Naive thymus-derived CD8-positive, alpha-beta T cell (primary cell): Measurements from ENCODE around the gene RSBN1L. TPM values are rescaled to one million over a fixed set of nuclear protein-coding genes. Genes with fewer than 3 reads are reported as not detected.
"Not testable (repeated sequence)": the region's sequence is repeated elsewhere in the genome, so short reads cannot be mapped to it uniquely, and the experiment has no call there.

Experiments
- ATAC-seq, 2 donors: fragments of 150-1000 bp; cut with Tn5 transposase in 1 of 2; sonication (Bioruptor Pico), chemical (Tn5 transposase) in 1 of 2; 1 replicate in 1 of 2; 2 replicates in 1 of 2; pipeline ENCODE4 v1.10.0; 2021; ENCODE audit warnings: mild to moderate bottlenecking in 2 of 2, moderate library complexity in 2 of 2
- POLR2A ChIA-PET: fragments of 350-600 bp; sonication (Branson Sonifier 250); formaldehyde crosslinking; loops from one replicate; lab custom pipeline; 2021; ENCODE audit warnings: antibody characterized with exemption; lab: Charles Lee
- DNase-seq, 10 donors: peaks; one replicate each; pipeline versions ENCODE4 v3.0.0 to v3.0.0-alpha.2; 2020 to 2022
- H3K27ac Mint-ChIP-seq, 10 donors: one replicate each; pipeline ENCODE4 v1.8.0; 2020 to 2022; ENCODE audit warnings: mild to moderate bottlenecking in 10 of 10, mixed read lengths in 10 of 10, moderate library complexity in 4 of 10, inconsistent platforms in 1 of 10
- H3K27me3 Mint-ChIP-seq, 5 donors: one replicate each; pipeline ENCODE4 v1.8.0; 2021 to 2022; ENCODE audit warnings: mixed read lengths in 5 of 5
- H3K36me3 Mint-ChIP-seq, 3 donors: one replicate each; pipeline ENCODE4 v1.8.0; 2020 to 2022; ENCODE audit warnings: mixed read lengths in 3 of 3, mild to moderate bottlenecking in 2 of 3, inconsistent platforms in 1 of 3
- H3K4me1 Mint-ChIP-seq, 4 donors: one replicate each; pipeline ENCODE4 v1.8.0; 2021 to 2022; ENCODE audit warnings: mixed read lengths in 4 of 4
- H3K4me3 Mint-ChIP-seq, 10 donors: one replicate each; pipeline ENCODE4 v1.8.0; 2020 to 2022; ENCODE audit warnings: mild to moderate bottlenecking in 10 of 10, mixed read lengths in 10 of 10, moderate library complexity in 6 of 10, inconsistent platforms in 1 of 10
- H3K9me3 Mint-ChIP-seq, 9 donors: one replicate each; pipeline ENCODE4 v1.8.0; 2020 to 2022; ENCODE audit warnings: mixed read lengths in 9 of 9, mild to moderate bottlenecking in 3 of 9, inconsistent platforms in 1 of 9, moderate library complexity in 1 of 9
- polyA plus RNA-seq, 3 donors: library from polyadenylated mRNA; unstranded; fragments of 300-500 nt; fragmentation: Illumina TruSeq; gene quantifications; one replicate each; pipeline ENCODE4 v1.2.3, GENCODE V29; 2021
- total RNA-seq, 8 experiments: library from RNA in 2 of 8; stranded (reverse) in 2 of 8; gene quantifications; one replicate each; pipeline ENCODE4 v1.2.3 and lab custom pipeline; 2021 to 2026

Gene RSBN1L
- total RNA-seq (10 to 100 TPM; 44.2 to 47.9 TPM), polyA plus RNA-seq (1 to 10 TPM; 5.9 to 8.2 (median 6.2) TPM), total RNA-seq (lab: John Stamatoyannopoulos, UW) (61.1 to 119 (median 79.3) reads per million in 6 experiments)

DNA sequence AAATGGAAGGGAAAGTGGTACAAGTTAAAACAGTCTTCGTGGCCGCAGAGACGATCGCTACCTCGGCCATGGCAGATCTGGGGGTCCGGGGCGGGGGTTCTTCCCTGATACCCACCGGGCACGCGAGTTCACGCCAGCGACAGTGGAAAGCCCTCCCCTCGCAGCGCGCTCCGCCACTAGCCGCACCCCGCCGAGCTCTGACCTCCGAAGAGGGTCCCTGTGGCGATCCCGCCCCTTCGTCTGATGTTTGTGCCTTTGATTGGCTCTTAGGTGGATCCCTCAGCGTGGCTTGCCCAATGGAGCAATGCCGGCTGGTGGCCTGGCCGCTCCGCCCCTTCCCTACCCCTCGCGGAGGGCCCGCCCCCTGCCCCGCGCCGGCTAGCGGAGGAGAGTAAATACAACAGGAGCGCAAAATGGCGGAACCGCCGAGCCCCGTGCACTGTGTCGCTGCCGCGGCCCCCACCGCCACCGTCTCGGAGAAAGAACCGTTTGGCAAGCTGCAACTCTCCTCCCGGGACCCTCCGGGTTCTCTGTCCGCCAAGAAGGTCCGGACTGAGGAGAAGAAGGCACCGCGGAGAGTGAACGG, at the start of gene RSBN1L:
TSS of gene RSBN1L (plus strand) at position 403 of the 586 bp plus-strand sequence. CDS start at position 414, 11 bp downstream.
- Mint-ChIP-seq H3K4me3 (peak within 1 kb of the TSS; percentile 90 to 99 (median 96)), H3K27me3 (no peaks in the 10 kb centered on the region), H3K27ac (peak within 1 kb of the TSS; percentile 92 to 99 (median 97)), H3K9me3 (peaks cover 0 to 3% (median 0%) of the 10 kb centered on the region in 9 donors), H3K4me1 (peaks cover 12 to 70% (median 52%) of the 10 kb centered on the region in 4 donors), H3K36me3 (peaks cover under 1 to 14% (median 4%) of the 10 kb centered on the region in 3 donors)
- ATAC-seq (peak; percentile 92 to 94), DNase-seq (peak; percentile 93 to 99 (median 98))
- POLR2A ChIA-PET, result interaction anchor here (0.6 to 3.0 kb wide), 10 partner anchors 9 to 282 kb away, joined by 3 to 15 read pairs (median 4); partner anchors contain the start of genes PHTF2 and TMEM60

GRCh38 chr7:77648742-77649338, 47.4 kb upstream of the RSBN1L start:
- no peak overlapping the region for H3K27ac Mint-ChIP-seq
- ATAC-seq (no peak), DNase-seq (no peak)
- H3K4me3 Mint-ChIP-seq, result no peak overlapping the region
- peaks cover 0 to 6% (median 0%) of the 10 kb centered on the region in 3 donors for H3K36me3 Mint-ChIP-seq
- H3K27me3 Mint-ChIP-seq, result no peaks in the 10 kb centered on the region
- no peaks in the 10 kb centered on the region for H3K9me3 Mint-ChIP-seq
- POLR2A ChIA-PET, result interaction anchor here (0.7 kb wide), 1 partner anchor 277 kb away, joined by 3 read pairs; no protein-coding TSS in a partner anchor
- H3K4me1 Mint-ChIP-seq, result no peaks in the 10 kb centered on the region

DNA sequence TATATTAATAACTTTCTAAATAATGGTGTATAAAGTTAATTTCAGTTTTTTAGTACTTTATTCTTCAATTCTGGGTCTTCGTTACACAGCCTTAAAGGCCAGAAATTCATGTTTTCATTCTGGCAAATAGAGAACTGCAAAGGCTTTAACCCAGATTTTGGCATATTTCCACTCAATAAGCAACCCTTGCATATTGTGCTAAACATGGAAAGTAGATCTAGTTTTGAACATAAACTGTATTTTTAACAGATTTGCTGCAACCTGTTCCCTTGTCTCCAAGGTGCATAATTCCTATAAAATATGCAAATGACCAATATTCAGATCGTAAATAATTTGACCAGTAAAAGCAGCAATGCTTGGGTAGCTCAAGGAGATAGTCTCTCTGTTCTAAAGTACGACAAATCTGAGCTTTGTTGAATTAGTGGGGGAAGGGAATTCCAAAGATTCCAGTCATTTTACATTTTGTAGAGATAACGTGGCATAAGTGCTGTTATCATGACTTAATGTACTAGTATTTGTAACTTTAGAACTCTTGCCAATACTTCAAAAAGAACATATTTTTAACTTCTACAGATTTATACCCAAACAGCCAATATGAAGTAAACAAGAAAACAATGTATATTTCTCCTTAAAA, 46.4 kb upstream of the RSBN1L start:
- H3K4me3 Mint-ChIP-seq, result no peak overlapping the region
- POLR2A ChIA-PET, result interaction anchor here (0.7 kb wide), 1 partner anchor 278 kb away, joined by 3 read pairs; no protein-coding TSS in a partner anchor

GRCh38 chr7:77651575-77652162, 44.6 kb upstream of the RSBN1L start:
- peak in 7 of 10 donors; percentile 11 to 53 (median 28) for DNase-seq
- H3K4me1 Mint-ChIP-seq, result no peaks in the 10 kb centered on the region

More for the DNA sequence above, 46.4 kb upstream of the RSBN1L start:
- Mint-ChIP-seq H3K27ac (no peak overlapping the region), H3K27me3 (no peaks in the 10 kb centered on the region), H3K9me3 (no peaks in the 10 kb centered on the region), H3K4me1 (no peaks in the 10 kb centered on the region), H3K36me3 (no peaks in the 10 kb centered on the region)
- no peak for DNase-seq
- ATAC-seq, result no peak

GRCh38 chr7:77652826-77653225, 43.4 kb upstream of the RSBN1L start:
- DNase-seq, ATAC-seq, H3K27me3 Mint-ChIP-seq, H3K4me1 Mint-ChIP-seq, H3K9me3 Mint-ChIP-seq, H3K27ac Mint-ChIP-seq, H3K36me3 Mint-ChIP-seq, H3K4me3 Mint-ChIP-seq: not testable (repeated sequence)
- POLR2A ChIA-PET, result interaction anchor here (0.7 kb wide), 1 partner anchor 109 kb away, joined by 3 read pairs; no protein-coding TSS in a partner anchor

More at GRCh38 chr7:77651575-77652162, 44.6 kb upstream of the RSBN1L start:
- Mint-ChIP-seq H3K9me3 (no peaks in the 10 kb centered on the region), H3K36me3 (no peaks in the 10 kb centered on the region), H3K27ac (no peak overlapping the region), H3K4me3 (no peak overlapping the region), H3K27me3 (no peaks in the 10 kb centered on the region)
- POLR2A ChIA-PET, result interaction anchor here (0.8 kb wide), 1 partner anchor 36 kb away, joined by 3 read pairs; no protein-coding TSS in a partner anchor
- no peak for ATAC-seq

- POLR2A ChIA-PET, result interaction anchor here (0.6 kb wide), 1 partner anchor 299 kb away, joined by 4 read pairs; no protein-coding TSS in a partner anchor
Observed at GRCh38 chr7:77653572-77653971, 42.7 kb upstream of the RSBN1L start.

DNA sequence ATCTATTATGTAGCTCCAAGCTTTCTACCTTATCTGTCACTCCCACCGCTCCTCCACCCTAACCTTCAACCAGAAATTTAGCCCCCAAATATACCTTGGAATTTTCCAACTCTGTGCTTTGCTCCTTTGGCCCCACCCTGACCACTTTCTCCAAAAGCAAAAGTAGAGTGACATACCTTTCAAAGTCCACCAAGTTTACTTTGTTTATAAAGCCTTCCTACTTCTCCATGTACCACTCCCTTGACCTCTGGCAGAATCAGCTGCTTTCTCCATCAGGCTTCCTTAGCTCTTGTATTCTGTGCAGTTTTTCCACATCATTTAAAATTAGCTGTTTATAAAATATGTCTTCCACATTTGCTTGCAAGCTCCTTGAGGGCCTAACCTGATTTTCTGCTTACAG, 40.9 kb upstream of the RSBN1L start:
- POLR2A ChIA-PET, result no interaction called here
- H3K27ac Mint-ChIP-seq, result peak overlapping the region in 1 of 10 donors; percentile 0
- H3K27me3 Mint-ChIP-seq, result no peaks in the 10 kb centered on the region

More at GRCh38 chr7:77653572-77653971, 42.7 kb upstream of the RSBN1L start:
- no peaks in the 10 kb centered on the region for H3K27me3 Mint-ChIP-seq
- no peak overlapping the region for H3K4me3 Mint-ChIP-seq
- H3K9me3 Mint-ChIP-seq, result no peaks in the 10 kb centered on the region
- no peaks in the 10 kb centered on the region for H3K36me3 Mint-ChIP-seq
- peak overlapping the region in 1 of 10 donors; percentile 38 for H3K27ac Mint-ChIP-seq
- DNase-seq, result no peak
- H3K4me1 Mint-ChIP-seq, result no peaks in the 10 kb centered on the region
- no peak for ATAC-seq

DNA sequence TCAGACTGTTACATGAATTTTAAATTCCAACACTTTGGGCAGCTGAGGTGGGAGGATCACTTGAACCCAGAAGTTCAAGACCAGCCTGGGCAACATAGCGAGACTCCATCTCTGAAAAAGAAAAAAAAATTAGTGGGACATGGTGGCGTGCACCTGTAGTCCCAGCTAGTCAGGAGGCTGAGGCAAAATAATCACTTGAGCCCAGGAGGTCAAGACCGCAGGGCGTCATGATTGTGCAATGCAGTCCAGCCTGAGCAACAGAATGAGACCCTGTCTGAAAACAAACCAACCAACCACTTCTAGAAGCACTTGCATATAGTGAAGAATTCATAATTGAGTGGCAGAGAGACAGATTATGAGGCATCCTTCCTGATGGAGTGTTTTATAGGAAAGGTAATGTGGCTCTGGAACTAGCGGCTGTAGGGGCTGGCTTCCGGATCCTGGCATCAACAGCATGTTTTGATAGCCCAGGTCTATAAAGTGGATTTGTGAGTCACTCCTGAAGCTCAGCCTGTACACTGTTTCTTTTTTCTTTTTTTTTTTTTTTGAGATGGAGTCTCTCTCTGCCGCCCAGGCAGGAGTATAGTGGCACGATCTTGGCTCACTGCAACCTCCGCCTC, 40.3 kb upstream of the RSBN1L start:
- DNase-seq (no peak), ATAC-seq (no peak)
- Mint-ChIP-seq H3K4me1 (no peaks in the 10 kb centered on the region), H3K4me3 (no peak overlapping the region), H3K27me3 (no peaks in the 10 kb centered on the region), H3K36me3 (no peaks in the 10 kb centered on the region), H3K27ac (peak overlapping the region in 1 of 10 donors; percentile 47), H3K9me3 (no peaks in the 10 kb centered on the region)
- POLR2A ChIA-PET, result interaction anchor here (0.6 kb wide), 1 partner anchor 50 kb away, joined by 8 read pairs; no protein-coding TSS in a partner anchor

More for the DNA sequence above, 40.9 kb upstream of the RSBN1L start:
- ATAC-seq, result no peak
- H3K4me3 Mint-ChIP-seq, result no peak overlapping the region
- no peaks in the 10 kb centered on the region for H3K9me3 Mint-ChIP-seq
- H3K36me3 Mint-ChIP-seq, result no peaks in the 10 kb centered on the region
- no peaks in the 10 kb centered on the region for H3K4me1 Mint-ChIP-seq
- DNase-seq, result no peak

- ATAC-seq (peak; percentile 47 to 53), DNase-seq (peak in 6 of 10 donors; percentile 6 to 57 (median 29))
- Mint-ChIP-seq H3K27me3 (no peaks in the 10 kb centered on the region), H3K27ac (no peak overlapping the region), H3K4me3 (no peak overlapping the region), H3K4me1 (no peaks in the 10 kb centered on the region), H3K9me3 (no peaks in the 10 kb centered on the region), H3K36me3 (no peaks in the 10 kb centered on the region)
- POLR2A ChIA-PET, result no interaction called here
Observed at GRCh38 chr7:77657427-77658224, 38.6 kb upstream of the RSBN1L start.

DNA sequence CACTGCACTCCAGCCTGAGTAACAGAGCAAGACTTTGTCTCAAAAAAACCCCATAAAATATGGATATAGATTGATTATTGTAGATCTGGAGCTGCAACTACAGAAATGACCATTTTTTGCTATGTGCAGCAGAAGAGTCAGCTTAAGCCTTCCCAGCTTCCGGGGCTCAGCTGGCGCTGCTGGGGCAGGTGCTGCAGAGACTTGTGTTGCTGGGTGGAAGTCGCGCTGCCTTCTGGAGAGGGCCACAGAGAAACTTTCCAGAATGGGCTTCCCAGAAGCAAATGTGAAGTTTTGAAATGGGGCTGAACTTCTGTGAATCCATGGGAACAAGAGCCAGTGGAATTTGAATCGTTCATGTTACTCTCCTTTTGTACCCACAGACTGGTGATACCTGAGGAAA, 37.3 kb upstream of the RSBN1L start:
- H3K27me3 Mint-ChIP-seq, result no peaks in the 10 kb centered on the region
- H3K9me3 Mint-ChIP-seq, result no peaks in the 10 kb centered on the region
- POLR2A ChIA-PET, result no interaction called here
- H3K4me1 Mint-ChIP-seq, result no peaks in the 10 kb centered on the region
- ATAC-seq, result no peak
- no peaks in the 10 kb centered on the region for H3K36me3 Mint-ChIP-seq
- no peak for DNase-seq
- no peak overlapping the region for H3K27ac Mint-ChIP-seq
- H3K4me3 Mint-ChIP-seq, result no peak overlapping the region

DNA sequence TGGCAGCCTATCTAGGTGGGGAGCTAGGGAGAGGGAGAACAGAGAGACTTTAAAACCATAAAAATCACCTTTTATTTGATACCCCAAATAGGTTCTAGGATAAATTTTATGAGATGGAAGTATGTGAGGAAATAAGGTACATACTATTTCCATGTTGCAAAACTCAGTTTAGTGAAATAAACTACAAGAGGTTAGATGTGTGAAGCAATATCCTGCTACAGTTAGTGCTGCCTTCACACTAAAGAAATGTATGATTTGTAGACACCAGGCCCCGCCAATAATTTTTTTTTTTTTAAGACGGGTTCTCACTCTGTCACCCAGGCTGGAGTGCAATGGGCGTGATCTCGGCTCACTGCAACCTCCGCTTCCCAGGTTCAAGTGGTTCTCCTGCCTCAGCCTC, 34.4 kb upstream of the RSBN1L start:
- H3K27ac Mint-ChIP-seq, result peak overlapping the region in 1 of 10 donors; percentile 27
- ATAC-seq, result no peak
- H3K36me3 Mint-ChIP-seq, result no peaks in the 10 kb centered on the region
- no peaks in the 10 kb centered on the region for H3K27me3 Mint-ChIP-seq
- H3K9me3 Mint-ChIP-seq, result no peaks in the 10 kb centered on the region
- no peak overlapping the region for H3K4me3 Mint-ChIP-seq
- H3K4me1 Mint-ChIP-seq, result no peaks in the 10 kb centered on the region
- POLR2A ChIA-PET, result no interaction called here
- no peak for DNase-seq
